ENCODE data around the gene PBX3.

DNA sequence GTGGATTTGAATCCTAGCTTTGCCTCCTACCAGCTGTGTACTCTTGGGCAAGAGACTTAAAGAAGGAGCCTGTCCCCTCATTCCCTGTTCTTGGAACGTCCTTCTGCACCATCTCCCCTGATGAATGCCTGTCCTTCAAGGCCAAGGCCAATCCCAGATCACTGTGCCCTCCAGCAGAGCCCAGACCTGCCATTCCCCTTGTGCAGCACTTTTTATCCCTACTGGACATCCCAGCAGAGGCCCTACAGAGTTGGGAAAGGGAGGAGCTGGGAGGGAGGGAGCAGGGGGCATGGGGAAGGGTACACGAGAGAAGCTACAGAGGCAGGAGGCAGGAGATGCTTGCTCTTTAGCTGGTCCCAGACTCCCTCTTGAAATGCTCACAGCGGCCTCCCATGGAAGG lies 223.9 kb downstream of the PBX3 start:
- TF ChIP-seq, protein P1, sequence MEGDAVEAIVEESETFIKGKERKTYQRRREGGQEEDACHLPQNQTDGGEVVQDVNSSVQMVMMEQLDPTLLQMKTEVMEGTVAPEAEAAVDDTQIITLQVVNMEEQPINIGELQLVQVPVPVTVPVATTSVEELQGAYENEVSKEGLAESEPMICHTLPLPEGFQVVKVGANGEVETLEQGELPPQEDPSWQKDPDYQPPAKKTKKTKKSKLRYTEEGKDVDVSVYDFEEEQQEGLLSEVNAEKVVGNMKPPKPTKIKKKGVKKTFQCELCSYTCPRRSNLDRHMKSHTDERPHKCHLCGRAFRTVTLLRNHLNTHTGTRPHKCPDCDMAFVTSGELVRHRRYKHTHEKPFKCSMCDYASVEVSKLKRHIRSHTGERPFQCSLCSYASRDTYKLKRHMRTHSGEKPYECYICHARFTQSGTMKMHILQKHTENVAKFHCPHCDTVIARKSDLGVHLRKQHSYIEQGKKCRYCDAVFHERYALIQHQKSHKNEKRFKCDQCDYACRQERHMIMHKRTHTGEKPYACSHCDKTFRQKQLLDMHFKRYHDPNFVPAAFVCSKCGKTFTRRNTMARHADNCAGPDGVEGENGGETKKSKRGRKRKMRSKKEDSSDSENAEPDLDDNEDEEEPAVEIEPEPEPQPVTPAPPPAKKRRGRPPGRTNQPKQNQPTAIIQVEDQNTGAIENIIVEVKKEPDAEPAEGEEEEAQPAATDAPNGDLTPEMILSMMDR (conservative IDR thresholded peaks at IDR 0.05 in 1 of 2, IDR thresholded peaks at IDR 0.05 in 1 of 2; ENCODE audit: low read depth in 1 of 2, low read length in 2 of 2), result no peak
- no peak for TF ChIP-seq EZH2 (IDR thresholded peaks at IDR 0.05; ENCODE audit: low read length, missing control alignments)
